AG10803 (cell line): Measurements from ENCODE around the gene HNRNPUL1.

ENCODE experiments used
- DNase-seq: peaks from one replicate; pipeline ENCODE4 v3.0.0; 2010; ENCODE audit warnings: low read depth
- H3K4me3 ChIP-seq: 2 replicates; pipeline ENCODE4 v1.5.1; 2011; ENCODE audit warnings: mild to moderate bottlenecking, low read length, control low read depth
- TF ChIP-seq, protein P1 (sequence below): conservative IDR thresholded peaks from 2 replicates; pipeline ENCODE4 v1.5.1; 2011; ENCODE audit warnings: mild to moderate bottlenecking, low read length, control low read depth, inconsistent platforms

The HNRNPUL1 gene

DNA sequence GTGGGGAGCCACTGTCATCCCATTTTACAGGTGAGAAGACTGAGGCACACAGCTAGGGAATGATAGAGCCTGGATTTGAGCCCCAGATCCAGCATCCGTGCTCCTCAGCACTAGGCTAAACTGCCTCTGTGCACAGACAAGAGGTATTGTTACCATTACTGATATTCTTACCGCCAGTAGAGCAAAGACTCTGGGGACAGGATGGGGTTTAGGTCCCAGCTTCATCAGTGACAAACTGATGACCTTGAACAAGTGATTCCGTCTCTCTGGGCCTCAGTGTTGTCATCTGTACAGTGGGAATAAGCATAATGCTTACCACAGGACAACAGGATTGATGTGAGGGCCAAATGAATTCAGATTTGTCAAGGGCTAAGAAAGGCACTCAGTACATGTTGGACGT, 28.7 kb upstream of the HNRNPUL1 start:
- TF ChIP-seq, protein P1, sequence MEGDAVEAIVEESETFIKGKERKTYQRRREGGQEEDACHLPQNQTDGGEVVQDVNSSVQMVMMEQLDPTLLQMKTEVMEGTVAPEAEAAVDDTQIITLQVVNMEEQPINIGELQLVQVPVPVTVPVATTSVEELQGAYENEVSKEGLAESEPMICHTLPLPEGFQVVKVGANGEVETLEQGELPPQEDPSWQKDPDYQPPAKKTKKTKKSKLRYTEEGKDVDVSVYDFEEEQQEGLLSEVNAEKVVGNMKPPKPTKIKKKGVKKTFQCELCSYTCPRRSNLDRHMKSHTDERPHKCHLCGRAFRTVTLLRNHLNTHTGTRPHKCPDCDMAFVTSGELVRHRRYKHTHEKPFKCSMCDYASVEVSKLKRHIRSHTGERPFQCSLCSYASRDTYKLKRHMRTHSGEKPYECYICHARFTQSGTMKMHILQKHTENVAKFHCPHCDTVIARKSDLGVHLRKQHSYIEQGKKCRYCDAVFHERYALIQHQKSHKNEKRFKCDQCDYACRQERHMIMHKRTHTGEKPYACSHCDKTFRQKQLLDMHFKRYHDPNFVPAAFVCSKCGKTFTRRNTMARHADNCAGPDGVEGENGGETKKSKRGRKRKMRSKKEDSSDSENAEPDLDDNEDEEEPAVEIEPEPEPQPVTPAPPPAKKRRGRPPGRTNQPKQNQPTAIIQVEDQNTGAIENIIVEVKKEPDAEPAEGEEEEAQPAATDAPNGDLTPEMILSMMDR: no peak

GRCh38 chr19:41238244-41238643, 25.9 kb upstream of the HNRNPUL1 start:
- no peak for DNase-seq
- TF ChIP-seq, protein P1: no peak
- H3K4me3 ChIP-seq: no peak overlapping the region

More for the DNA sequence above, 28.7 kb upstream of the HNRNPUL1 start:
- DNase-seq: no peak
- no peak overlapping the region for H3K4me3 ChIP-seq

GRCh38 chr19:41239363-41239762, 24.8 kb upstream of the HNRNPUL1 start:
- TF ChIP-seq, protein P1: no peak
- no peak for DNase-seq
- H3K4me3 ChIP-seq: no peak overlapping the region

DNA sequence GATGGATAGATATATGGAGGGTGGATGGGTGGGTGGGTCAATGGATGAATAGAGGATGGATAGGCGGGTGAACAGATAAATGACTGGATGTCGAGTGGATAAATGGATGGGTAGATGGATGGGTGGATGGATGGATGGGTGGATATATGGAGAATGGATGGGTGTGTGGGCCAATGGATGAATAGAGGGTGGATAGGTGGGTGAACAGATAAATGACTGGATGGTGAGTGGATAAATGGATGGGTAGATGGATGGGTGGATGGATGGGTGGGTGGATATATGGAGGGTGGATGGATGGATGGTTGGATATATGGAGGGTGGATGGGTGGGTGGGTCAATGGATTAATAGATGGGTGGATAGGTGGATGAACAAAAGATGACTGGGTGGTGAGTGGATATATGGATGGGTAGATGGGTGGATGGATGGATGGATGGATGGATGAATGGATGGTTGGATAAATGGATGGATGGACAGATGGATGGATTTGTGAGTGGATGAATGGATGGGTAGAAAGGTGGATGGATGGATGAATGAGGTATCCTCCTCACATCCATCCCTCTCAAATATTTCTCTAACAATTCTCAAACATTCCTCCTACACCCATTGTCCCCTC, 24.1 kb upstream of the HNRNPUL1 start:
- TF ChIP-seq, protein P1: no peak
- DNase-seq: no peak

GRCh38 chr19:41241859-41242258, 22.3 kb upstream of the HNRNPUL1 start:
- DNase-seq: no peak
- TF ChIP-seq, protein P1: no peak
- no peak overlapping the region for H3K4me3 ChIP-seq

More for the DNA sequence above, 24.1 kb upstream of the HNRNPUL1 start:
- no peak overlapping the region for H3K4me3 ChIP-seq

- TF ChIP-seq, protein P1: no peak
- no peak for DNase-seq
- H3K4me3 ChIP-seq: no peak overlapping the region
Measured at GRCh38 chr19:41244117-41244516, 20.1 kb upstream of the HNRNPUL1 start.

DNA sequence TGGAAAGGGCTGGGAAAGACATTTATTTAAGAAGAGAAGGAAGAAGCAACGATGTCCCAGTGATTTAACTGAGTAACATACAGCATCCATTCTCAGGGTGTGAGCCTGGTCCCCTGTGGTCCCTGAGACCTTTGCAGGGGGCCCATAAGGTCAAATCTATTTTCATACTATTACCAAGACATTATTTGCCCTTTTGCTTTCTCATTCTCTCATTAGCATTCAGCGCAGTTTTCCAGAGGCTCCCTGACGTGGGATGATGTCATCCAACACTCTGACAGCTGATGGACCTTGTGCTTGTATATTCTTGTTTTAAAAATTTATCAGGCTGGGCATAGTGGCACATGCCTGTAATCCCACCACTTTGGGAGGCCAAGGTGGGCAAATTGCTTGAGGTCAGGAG, 18.3 kb upstream of the HNRNPUL1 start:
- TF ChIP-seq, protein P1: no peak
- DNase-seq: no peak
- no peak overlapping the region for H3K4me3 ChIP-seq
